Measurements from ENCODE around the gene UBE2E2.

DNA sequence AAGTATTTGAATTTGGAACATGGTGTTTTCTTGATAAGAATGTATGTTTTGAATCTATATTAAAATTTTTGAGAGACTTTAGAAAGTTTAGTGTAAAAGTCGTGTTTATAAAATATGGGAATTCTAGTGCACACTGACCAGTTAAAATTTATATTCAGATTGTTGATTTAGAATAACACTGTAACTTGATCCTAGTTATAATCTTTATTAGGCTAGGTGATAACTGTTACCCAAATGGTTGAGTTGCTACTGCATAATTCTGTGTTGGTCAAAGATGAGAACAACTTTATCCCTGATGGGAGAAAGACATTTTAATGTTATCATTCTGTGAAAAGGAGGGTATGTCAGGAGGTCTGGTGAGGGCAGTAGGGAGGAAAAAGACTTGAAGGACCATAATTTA is 249.3 kb downstream of the UBE2E2 start:
- TF ChIP-seq TAF1 (IDR thresholded peaks at IDR 0.05; ENCODE audit: borderline replicate concordance, low read depth, low read length), result no peak
- TF ChIP-seq POLR2A (IDR thresholded peaks at IDR 0.05; ENCODE audit: low read depth, low read length), result no peak
- TF ChIP-seq POLR2AphosphoS5 (IDR thresholded peaks at IDR 0.05; ENCODE audit: low read depth, low read length), result no peak
